ENCODE results near the gene KRT85.
A peak's percentile ranks its signal among the peaks of the same experiment; 100 is the strongest.
"Not testable (repeated sequence)": the region's sequence is repeated elsewhere in the genome, so short reads cannot be mapped to it uniquely, and the experiment has no call there.

The KRT85 gene

GRCh38 chr12:52318241-52318990 lies 48.9 kb downstream of the KRT85 start:
- no peak for TF ChIP-seq CTCF (IDR thresholded peaks at IDR 0.05)
- H3K27ac Mint-ChIP-seq = no peak overlapping the region
- DNase-seq = no peak
- H3K4me3 Mint-ChIP-seq = no peak overlapping the region
- H3K36me3 Mint-ChIP-seq (ENCODE audit: low read depth) = no peaks in the 10 kb centered on the region
- H3K27me3 Mint-ChIP-seq (ENCODE audit: low read depth, poor library complexity) = peaks cover 8% of the 10 kb centered on the region
- no peaks in the 10 kb centered on the region for H3K9me3 Mint-ChIP-seq
- H3K4me1 Mint-ChIP-seq = no peaks in the 10 kb centered on the region

- Mint-ChIP-seq H3K36me3 (ENCODE audit: low read depth) (no peaks in the 10 kb centered on the region), H3K27ac (no peak overlapping the region), H3K4me3 (no peak overlapping the region), H3K27me3 (ENCODE audit: low read depth, poor library complexity) (peaks cover 10% of the 10 kb centered on the region), H3K9me3 (no peaks in the 10 kb centered on the region), H3K4me1 (no peaks in the 10 kb centered on the region)
- TF ChIP-seq CTCF (IDR thresholded peaks at IDR 0.05) = no peak
- DNase-seq = no peak
These were observed 49.7 kb downstream of the KRT85 start for GRCh38 chr12:52317468-52318052.

- DNase-seq = no peak
- Mint-ChIP-seq H3K4me3 (no peak overlapping the region), H3K36me3 (ENCODE audit: low read depth) (no peaks in the 10 kb centered on the region), H3K9me3 (no peaks in the 10 kb centered on the region), H3K27me3 (ENCODE audit: low read depth, poor library complexity) (peaks cover 11% of the 10 kb centered on the region), H3K27ac (no peak overlapping the region), H3K4me1 (no peaks in the 10 kb centered on the region)
- TF ChIP-seq CTCF (IDR thresholded peaks at IDR 0.05) = no peak
These were observed 50.6 kb downstream of the KRT85 start for GRCh38 chr12:52316701-52317100.

- no peak for TF ChIP-seq CTCF (IDR thresholded peaks at IDR 0.05)
These were observed 51.0 kb downstream of the KRT85 start for GRCh38 chr12:52316290-52316689.

GRCh38 chr12:52315721-52316120 lies 51.6 kb downstream of the KRT85 start:
- not testable (repeated sequence) for H3K4me1 Mint-ChIP-seq

More at GRCh38 chr12:52316290-52316689, 51.0 kb downstream of the KRT85 start:
- no peak for DNase-seq
- peaks cover 11% of the 10 kb centered on the region for H3K27me3 Mint-ChIP-seq (ENCODE audit: low read depth, poor library complexity)
- no peaks in the 10 kb centered on the region for H3K36me3 Mint-ChIP-seq (ENCODE audit: low read depth)
- no peaks in the 10 kb centered on the region for H3K9me3 Mint-ChIP-seq
- H3K4me3 Mint-ChIP-seq = no peak overlapping the region
- no peaks in the 10 kb centered on the region for H3K4me1 Mint-ChIP-seq
- H3K27ac Mint-ChIP-seq = no peak overlapping the region

More at GRCh38 chr12:52315721-52316120, 51.6 kb downstream of the KRT85 start:
- peak; percentile 45 for DNase-seq
- H3K27ac Mint-ChIP-seq; H3K9me3 Mint-ChIP-seq; H3K36me3 Mint-ChIP-seq (ENCODE audit: low read depth); H3K4me3 Mint-ChIP-seq: not testable (repeated sequence)
- peaks cover 15% of the 10 kb centered on the region for H3K27me3 Mint-ChIP-seq (ENCODE audit: low read depth, poor library complexity)
- TF ChIP-seq CTCF (IDR thresholded peaks at IDR 0.05) = peak; percentile 44
